Activated CD4-positive, alpha-beta T cell treated with anti-CD3 and anti-CD28 coated beads, Interleukin-2, amount 50 U/mL, for 24 hours (primary cell): ENCODE data around the gene NPEPL1.
"Not testable (repeated sequence)": the region's sequence is repeated elsewhere in the genome, so short reads cannot be mapped to it uniquely, and the experiment has no call there.

Experiments
- DNase-seq, 2 donors: peaks; one replicate each; pipeline ENCODE4 v3.0.0-alpha.2; 2020; ENCODE audit warnings: low read depth in 1 of 2, low spot score in 1 of 2

The NPEPL1 gene, protein sequence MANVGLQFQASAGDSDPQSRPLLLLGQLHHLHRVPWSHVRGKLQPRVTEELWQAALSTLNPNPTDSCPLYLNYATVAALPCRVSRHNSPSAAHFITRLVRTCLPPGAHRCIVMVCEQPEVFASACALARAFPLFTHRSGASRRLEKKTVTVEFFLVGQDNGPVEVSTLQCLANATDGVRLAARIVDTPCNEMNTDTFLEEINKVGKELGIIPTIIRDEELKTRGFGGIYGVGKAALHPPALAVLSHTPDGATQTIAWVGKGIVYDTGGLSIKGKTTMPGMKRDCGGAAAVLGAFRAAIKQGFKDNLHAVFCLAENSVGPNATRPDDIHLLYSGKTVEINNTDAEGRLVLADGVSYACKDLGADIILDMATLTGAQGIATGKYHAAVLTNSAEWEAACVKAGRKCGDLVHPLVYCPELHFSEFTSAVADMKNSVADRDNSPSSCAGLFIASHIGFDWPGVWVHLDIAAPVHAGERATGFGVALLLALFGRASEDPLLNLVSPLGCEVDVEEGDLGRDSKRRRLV

DNA sequence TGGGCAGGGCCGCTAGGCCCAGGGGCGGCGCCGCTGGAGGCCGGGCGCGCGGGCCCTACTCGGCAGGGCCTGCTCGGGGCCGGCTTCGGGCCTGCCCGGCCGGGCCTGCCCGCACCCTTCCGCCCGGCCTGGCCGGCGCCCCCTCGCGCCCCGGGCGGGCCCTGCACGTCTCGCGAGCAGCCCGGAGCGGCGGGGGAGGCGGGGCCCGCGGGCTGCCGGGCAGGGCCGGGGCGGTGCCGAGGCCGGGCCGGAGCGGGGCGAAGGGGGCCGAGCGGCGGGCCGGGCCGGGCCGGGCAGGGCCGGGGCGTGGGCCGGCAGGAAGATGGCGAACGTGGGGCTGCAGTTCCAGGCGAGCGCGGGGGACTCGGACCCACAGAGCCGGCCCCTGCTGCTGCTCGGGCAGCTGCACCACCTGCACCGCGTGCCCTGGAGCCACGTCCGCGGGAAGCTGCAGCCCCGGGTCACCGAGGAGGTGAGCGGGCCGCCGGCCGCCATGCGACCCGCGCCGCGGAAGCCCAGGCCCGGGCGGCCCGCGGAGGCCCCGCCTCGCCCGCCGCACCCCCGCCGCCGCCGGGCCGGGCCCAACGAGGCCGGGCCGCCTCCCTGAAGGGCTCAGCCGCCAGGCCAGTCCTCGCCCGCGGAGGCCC is at the start of gene NPEPL1:
Gene NPEPL1 (plus strand): TSS at position 222 of the 647 bp plus-strand sequence. CDS start 101 bp downstream, at position 323.
- peak; percentile 16 to 17 for DNase-seq

DNA sequence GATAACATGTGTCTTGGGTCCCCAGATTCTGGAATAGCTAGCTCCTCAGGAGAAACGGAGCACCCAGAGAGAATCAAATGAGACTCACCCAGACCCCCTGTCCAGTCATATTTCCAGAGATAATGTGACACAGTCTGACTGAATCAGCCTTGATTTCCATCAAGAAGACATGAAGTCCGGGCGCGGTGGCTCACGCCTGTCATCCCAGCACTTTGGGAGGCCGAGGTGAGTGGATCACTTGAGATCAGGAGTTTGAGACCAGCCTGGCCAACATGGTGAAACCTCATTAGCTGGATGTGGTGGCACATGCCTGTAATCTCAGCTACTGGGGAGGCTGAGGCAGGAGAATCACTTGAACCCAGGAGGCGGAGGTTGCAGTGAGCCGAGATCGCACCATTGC is 49.7 kb upstream of the NPEPL1 start:
- DNase-seq, result not testable (repeated sequence)

DNA sequence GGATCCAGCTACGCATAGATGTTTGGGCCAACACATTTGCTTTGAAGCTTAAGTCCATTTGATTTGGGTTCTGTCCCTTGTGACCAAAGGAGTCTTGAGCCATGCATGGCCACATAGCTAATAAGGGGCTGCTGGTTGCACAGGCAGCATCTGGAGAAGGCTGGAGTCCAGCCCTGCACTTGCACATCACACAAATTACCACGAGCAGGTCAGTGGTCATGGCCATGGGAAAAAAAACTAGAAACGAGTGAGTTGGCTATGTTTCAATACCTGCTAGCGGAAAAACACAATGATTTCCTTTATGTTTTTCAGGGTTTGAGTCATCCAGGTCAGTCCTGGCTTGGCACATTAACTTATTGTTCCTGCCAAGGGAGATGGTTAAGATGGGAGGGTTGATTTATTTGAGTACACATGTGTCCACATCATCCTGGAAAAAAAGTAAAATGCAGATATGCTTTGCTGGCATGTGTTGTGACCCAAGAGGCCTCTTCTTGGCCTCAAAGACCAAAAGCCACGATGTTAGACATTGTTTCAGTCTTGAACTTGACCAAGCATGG is 47.1 kb upstream of the NPEPL1 start:
- DNase-seq, result no peak

DNA sequence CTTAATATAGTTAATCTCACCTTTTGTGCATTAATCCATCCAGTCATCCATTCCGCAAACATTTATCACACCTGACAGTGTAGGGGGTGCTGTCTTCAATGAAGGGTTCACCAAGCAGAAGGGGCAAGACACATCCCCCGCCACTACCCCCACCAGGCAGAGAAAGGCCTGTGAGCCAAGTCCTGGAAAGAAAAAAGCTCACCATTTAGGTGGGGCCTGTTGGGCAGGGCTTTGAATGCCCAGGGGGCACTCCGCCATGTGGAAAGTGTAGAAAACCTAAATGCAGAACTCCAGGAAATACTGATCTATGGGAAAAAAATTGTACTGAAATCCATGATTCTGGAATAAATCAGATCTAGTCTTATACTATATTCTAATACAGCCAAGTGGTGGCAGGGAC is 46.3 kb upstream of the NPEPL1 start:
- no peak for DNase-seq

GRCh38 chr20:58646703-58647102 is 45.9 kb upstream of the NPEPL1 start:
- no peak for DNase-seq

GRCh38 chr20:58647162-58647795 is 45.3 kb upstream of the NPEPL1 start:
- DNase-seq, result no peak

DNA sequence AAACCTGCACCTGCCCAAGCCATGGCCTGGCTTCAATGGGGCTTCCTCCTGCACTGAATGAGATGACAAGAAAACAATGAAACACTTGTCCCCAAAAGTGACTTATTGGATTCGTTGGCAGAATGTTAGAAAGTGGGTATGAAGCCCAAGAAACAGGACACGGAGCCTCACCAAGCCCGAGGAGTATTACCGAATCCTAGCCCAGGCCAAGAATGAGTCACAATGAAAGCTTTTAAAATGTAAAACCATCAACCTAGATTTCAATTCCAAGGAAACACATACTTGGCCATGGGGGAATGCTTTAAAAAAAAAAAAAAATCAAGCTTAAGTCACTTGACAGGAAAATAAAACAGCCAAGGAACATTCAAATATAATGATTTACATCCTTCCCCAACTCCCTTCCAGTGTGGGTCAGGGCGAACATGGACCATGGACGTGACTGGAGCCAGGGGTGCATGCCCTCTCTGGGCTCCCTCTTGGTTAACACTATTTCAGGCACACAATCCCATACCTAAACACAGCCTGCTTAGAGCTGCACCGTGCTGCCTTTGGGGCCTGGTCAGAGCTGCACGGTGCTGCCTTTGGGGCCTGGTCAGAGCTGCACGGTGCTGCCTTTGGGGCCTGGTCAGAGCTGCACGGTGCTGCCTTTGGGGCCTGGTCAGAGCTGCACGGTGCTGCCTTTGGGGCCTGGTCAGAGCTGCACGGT is 44.7 kb upstream of the NPEPL1 start:
- DNase-seq, result no peak

GRCh38 chr20:58648502-58648825 is 44.1 kb upstream of the NPEPL1 start:
- not testable (repeated sequence) for DNase-seq

- DNase-seq, result peak in 1 of 2 donors; percentile 13
Measured at GRCh38 chr20:58649288-58650180, 43.1 kb upstream of the NPEPL1 start.

DNA sequence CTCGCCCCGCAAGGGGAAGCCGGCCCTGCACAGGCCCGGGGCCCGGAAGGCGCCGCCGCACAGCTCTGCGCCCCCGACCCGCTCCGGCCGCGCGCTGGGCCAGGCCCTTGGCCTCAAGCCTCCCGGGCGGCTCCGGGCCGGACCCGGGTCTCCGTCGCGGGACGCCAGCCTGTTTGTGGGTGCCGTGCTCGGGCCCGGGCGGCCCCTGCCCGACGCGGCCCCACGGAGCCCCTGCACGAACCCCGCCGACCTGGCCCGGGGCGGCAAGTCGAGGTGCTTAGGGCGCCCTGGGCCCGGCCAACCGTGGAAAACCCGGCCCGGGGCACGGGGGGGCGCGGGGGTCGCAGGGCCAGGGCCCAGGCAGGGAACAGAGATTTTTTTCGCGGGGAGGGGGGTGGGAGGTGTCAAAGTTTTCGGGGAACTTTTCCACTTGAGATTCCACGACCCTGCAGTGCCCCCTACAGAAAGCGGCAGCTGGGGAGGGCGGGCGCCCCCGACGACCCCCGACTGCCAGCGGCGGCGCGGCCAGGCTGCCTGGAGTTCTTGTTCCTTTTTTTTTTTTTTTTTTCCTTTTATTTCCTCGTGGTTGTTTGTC is 42.3 kb upstream of the NPEPL1 start:
- peak; percentile 17 to 40 for DNase-seq

DNA sequence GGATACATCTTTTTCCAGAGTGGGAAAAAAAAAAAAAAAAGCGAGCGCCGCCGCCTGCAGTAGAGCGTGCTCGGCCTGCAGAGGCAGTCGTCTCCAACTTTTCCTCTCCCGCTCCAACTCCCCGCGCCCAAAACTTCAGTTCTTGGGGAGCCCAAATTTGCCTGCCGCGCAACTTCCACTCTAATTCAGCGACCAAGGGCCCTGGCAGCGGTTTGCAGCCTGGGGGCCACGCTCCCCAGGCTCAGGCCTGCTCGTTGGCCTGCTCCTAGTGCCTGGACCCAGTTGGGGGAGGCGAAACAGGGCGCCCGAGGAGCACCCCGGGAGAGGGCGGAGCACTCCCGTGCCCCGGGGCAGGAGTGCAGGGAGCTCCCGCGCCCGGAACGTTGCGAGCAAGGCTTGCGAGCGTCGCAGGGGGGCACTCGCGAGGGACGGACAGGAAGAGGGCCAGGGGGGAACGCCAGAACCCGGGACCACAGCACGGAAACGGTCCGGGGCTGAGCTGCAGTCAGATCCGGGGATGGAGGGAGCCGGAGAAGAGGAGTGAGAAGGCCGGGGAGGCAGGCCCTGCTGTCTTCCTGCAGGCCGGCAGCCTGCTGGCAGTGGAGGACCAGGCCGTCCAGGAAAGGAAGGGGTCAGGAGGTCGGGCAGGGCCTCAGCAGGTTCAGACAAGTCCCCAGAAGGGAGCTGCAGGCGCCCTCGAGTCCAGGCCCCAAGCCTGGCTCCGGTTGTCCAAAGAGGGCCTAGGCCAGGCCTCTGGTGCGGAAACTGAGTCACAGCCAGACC is 41.6 kb upstream of the NPEPL1 start, which contains the start of gene STX16:
Gene STX16 (plus strand): TSS at position 508 of the 783 bp plus-strand sequence. CDS start 724 bp downstream, outside the sequence.
- DNase-seq, result peak; percentile 83 to 85

- no peak for DNase-seq
Measured at GRCh38 chr20:58651559-58651945, 41.0 kb upstream of the NPEPL1 start.

DNA sequence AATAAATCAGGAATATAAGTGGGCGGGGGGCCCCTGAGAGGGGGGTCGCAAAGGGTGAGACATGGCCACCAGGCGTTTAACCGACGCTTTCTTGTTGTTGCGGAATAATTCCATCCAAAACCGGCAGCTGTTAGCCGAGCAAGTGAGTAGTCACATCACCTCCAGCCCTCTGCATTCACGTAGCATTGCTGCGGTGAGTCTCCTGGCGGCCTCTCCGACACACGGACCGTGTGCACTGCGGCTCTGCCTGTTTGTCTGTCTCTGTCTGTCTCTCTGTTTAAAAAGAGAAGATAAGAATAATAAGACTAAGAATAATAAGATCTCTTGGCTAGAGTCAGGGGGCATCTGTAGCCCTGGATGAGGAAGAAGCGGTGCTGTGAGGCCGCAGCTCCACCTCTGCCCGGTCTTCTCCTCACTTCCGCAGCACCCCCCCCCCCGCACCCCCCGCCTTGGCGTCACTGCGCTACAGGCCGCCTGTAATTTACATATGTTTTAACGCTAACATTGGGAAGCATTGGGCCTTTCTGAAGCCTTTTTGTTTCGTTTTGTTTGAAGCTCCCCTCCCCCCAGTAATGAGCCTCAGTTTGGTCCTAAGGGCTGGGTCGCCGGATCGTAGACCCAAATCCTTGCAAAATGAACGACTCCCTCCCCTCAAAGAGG is 40.5 kb upstream of the NPEPL1 start:
- peak; percentile 44 to 54 for DNase-seq

DNA sequence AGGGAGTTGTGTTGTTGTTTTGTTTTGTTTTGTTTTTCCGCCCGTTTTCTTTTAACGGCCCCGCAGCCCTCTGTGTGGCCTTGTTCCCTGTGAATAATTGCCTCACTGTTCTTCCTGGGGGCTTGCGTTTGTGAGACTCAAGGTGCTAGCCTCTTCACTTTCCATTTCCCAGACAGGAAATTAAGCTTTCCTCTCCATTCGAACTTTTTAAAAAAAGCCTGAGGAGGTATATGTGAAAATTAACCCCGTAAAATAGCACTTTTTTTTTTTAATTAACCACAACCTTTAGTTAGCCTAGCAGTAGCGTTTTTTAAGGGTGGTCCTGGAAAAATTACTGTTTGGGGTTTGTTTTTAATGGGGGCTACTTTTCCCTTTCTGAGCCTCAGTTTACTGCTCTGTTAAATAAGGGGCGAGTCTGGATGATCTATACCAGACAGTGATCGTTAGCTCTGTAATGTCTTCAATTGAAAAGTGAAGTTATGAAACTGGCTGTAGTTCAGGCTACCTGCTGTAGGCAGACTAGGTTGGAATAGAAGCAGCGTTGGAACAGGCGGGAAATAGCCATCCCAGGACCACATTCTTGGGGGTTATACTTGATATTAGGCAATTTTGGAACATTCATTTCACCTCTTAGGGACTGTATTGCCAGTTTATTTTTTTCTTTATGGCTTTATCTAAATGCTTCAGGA is 39.9 kb upstream of the NPEPL1 start:
- no peak for DNase-seq

DNA sequence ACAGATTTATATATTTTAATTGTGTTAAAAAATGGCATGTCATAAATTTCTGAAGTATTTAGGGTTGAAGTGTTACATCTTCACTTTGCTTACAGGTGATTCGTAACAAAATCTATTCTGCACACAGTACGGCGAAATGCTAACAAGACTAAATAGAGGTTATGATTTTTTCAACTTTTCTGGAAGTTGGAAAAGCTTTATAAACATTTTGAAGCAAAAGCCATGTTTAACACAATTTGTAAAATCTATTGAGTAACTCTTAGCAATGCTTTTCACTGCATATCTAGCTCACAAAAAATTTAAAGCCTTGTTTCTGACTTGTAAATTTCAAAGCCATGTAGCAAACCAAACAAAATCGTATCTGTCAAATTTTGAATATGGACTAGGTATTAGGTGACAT is 38.3 kb upstream of the NPEPL1 start:
- no peak for DNase-seq

DNA sequence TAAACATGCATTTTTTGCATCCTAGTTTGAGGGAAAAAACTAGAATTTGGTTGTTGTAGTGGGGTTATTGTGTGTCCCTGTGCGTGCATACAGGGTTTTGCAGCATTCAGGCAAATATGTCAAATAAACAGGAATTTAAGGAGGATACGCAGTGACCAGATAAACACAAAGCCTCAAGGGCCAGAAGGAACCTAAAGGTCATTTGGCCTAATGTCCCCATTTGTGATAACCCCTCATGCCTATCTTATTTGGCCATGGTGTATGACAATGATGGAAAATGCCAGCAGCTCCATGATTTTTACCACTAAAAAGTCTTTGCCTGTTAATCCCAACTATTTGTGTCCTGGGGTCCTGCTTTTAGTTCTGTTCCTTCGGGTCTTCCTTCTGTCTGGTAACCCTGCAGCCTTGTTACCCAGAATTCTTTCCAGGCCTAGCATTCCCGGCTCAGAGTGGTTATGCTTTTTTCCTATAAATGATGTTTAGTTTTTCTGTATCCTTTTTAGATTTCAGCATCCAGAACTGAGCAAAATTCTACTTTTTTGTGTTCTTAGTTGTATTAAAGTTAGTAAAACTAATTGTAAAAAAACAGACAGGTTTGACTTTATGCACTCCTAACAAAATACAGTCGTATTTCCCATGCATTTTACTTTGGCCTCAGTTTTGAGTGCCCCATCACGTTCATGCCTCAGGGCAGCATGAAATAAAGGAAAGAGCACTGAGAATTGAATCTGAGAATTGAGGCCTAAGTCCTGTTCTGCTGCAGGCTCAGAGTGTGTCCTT is 37.1 kb upstream of the NPEPL1 start:
- DNase-seq, result no peak

GRCh38 chr20:58656831-58657230 is 35.8 kb upstream of the NPEPL1 start:
- DNase-seq, result no peak
